DND-41 (cell line): ENCODE measurements around the gene TIMM29.

Experiments
- ATAC-seq: fragments of 200-7000 bp; cut with Tn5 transposase; 3 replicates; pipeline ENCODE4 v1.9.1; 2021; ENCODE audit warnings: low read depth; ENCODE audit not compliant: insufficient read depth
- DNase-seq: peaks from one replicate; pipeline ENCODE4 v3.0.0-alpha.2; 2020
- H2AFZ ChIP-seq: 2 replicates; pipeline ENCODE4 v1.6.0; 2012; ENCODE audit warnings: low read depth, low read length
- H3K27ac ChIP-seq: 2 replicates; pipeline ENCODE4 v1.5.1; 2012; ENCODE audit warnings: low read length, inconsistent platforms
- H3K27me3 ChIP-seq: fragments of 200-600 bp; sonication (generic); 2 replicates; pipeline ENCODE4 v1.6.0; 2012; ENCODE audit warnings: low read length, mild to moderate bottlenecking, inconsistent platforms; ENCODE audit not compliant: insufficient read depth, poor library complexity
- H3K36me3 ChIP-seq: 2 replicates; pipeline ENCODE4 v1.5.1; 2012; ENCODE audit warnings: low read length, inconsistent platforms; ENCODE audit not compliant: insufficient read depth
- H3K4me1 ChIP-seq: 2 replicates; pipeline ENCODE4 v1.5.1; 2012; ENCODE audit warnings: mild to moderate bottlenecking, low read length; ENCODE audit not compliant: insufficient read depth
- H3K4me2 ChIP-seq: 2 replicates; pipeline ENCODE4 v1.6.0; 2012; ENCODE audit warnings: mild to moderate bottlenecking, moderate library complexity, low read length, inconsistent platforms; ENCODE audit not compliant: insufficient read depth
- H3K4me3 ChIP-seq, 2 experiments: fragments of 200-600 bp in 1 of 2; shearing (Covaris generic) in 1 of 2; 2 replicates each; pipeline ENCODE4 v1.5.1; 2012 to 2016; ENCODE audit warnings: inconsistent platforms in 2 of 2, low read length in 2 of 2, mild to moderate bottlenecking in 2 of 2, low read depth in 1 of 2, moderate library complexity in 1 of 2
- H3K79me2 ChIP-seq: 2 replicates; pipeline ENCODE4 v1.6.0; 2012; ENCODE audit warnings: low read length, inconsistent platforms; ENCODE audit not compliant: insufficient read depth
- H3K9ac ChIP-seq: 2 replicates; pipeline ENCODE4 v1.6.0; 2012; ENCODE audit warnings: low read depth, mild to moderate bottlenecking, inconsistent platforms, low read length, moderate library complexity
- H3K9me3 ChIP-seq: 2 replicates; pipeline ENCODE4 v1.5.1; 2012; ENCODE audit warnings: low read length, moderate library complexity, mild to moderate bottlenecking, inconsistent platforms; ENCODE audit not compliant: insufficient read depth, severe bottlenecking
- H4K20me1 ChIP-seq: 2 replicates; pipeline ENCODE4 v1.6.0; 2012; ENCODE audit warnings: low read length; ENCODE audit not compliant: insufficient read depth
- CTCF ChIP-seq: IDR thresholded peaks from 2 replicates; pipeline ENCODE4 v1.5.1; 2012; ENCODE audit warnings: borderline replicate concordance, low read length, moderate library complexity, mild to moderate bottlenecking; ENCODE audit not compliant: poor library complexity, severe bottlenecking; ENCODE audit errors: extremely low read depth
- EZH2 ChIP-seq: IDR thresholded peaks from 3 replicates; pipeline ENCODE4 v1.6.1; 2012; ENCODE audit warnings: borderline replicate concordance, low read depth, mild to moderate bottlenecking, moderate library complexity, low read length, inconsistent platforms; ENCODE audit not compliant: severe bottlenecking

Gene TIMM29

DNA sequence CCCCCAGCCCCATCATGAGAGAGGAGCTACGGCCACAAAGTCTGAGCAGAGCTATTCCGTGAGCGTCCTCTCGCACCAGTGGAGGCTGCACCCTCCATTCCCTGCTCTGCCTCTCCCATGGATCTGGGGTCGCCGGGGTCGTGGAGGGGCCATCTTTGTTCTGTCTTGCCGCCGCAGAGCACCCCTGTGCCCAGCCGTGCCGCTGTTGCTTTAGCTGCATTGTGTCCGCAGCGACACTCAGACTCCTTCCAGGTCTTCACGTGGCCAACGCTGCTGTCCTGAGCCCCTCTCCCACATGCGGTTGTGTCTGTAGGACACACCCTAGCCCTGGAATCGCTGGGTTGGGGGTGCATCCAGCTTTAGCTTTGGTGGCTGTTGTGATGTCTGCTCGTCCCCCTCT, 16.0 kb upstream of the TIMM29 start:
- TF ChIP-seq EZH2: no peak
- TF ChIP-seq CTCF: no peak
- Histone ChIP-seq H4K20me1 (peaks cover 3% of the 10 kb centered on the region; the same call in 1 of the 2 replicates), H3K4me2 (no peak overlapping the region)

DNA sequence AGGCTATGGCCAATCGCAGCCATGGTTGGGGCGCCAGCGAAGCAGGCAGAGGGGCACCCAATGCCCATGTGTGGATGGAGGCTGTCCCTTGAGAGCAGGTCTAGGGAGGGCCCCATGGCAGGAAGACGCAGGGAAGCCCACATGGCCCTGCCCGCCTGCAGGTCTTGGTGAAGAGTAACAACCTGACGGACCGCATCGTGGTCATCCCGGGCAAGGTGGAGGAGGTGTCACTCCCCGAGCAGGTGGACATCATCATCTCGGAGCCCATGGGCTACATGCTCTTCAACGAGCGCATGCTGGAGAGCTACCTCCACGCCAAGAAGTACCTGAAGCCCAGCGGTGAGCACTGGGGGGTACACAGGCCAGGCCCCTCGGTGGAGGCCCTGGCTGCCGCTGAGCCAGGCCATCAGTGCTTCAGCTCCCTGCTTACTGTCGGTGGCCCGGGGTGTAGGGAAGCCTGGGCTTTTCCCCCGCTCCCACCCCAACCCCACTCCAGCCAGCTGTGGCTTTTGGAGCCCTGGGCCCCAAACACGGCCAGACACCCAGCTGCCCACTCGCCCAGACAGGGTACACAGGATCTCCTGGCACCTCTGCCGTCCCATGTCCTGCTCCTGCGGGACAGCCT, 14.8 kb upstream of the TIMM29 start:
- no peaks in the 10 kb centered on the region for H3K27me3 ChIP-seq
- H3K79me2 ChIP-seq: no peaks in the 10 kb centered on the region
- ATAC-seq: no peak
- H3K9me3 ChIP-seq: no peaks in the 10 kb centered on the region
- no peak overlapping the region for H3K4me2 ChIP-seq
- H3K36me3 ChIP-seq: peaks cover 78% of the 10 kb centered on the region
- H4K20me1 ChIP-seq: peaks cover 3% of the 10 kb centered on the region; the same call in 1 of the 2 replicates
- H3K4me3 ChIP-seq: no peak overlapping the region
- H3K9ac ChIP-seq: no peak overlapping the region
- no peak overlapping the region for H3K27ac ChIP-seq
- H2AFZ ChIP-seq: no peak overlapping the region
- no peak for DNase-seq
- TF ChIP-seq CTCF: no peak
- no peaks in the 10 kb centered on the region for H3K4me1 ChIP-seq

More for the DNA sequence above, 16.0 kb upstream of the TIMM29 start:
- no peak overlapping the region for H3K9ac ChIP-seq
- H3K27me3 ChIP-seq: no peaks in the 10 kb centered on the region
- DNase-seq (no peak), ATAC-seq (no peak)
- H3K9me3 ChIP-seq: no peaks in the 10 kb centered on the region
- H3K79me2 ChIP-seq: no peaks in the 10 kb centered on the region
- H3K27ac ChIP-seq: no peak overlapping the region
- no peaks in the 10 kb centered on the region for H3K4me1 ChIP-seq
- H2AFZ ChIP-seq: no peak overlapping the region
- peaks cover 83% of the 10 kb centered on the region for H3K36me3 ChIP-seq
- H3K4me3 ChIP-seq: no peak overlapping the region

DNA sequence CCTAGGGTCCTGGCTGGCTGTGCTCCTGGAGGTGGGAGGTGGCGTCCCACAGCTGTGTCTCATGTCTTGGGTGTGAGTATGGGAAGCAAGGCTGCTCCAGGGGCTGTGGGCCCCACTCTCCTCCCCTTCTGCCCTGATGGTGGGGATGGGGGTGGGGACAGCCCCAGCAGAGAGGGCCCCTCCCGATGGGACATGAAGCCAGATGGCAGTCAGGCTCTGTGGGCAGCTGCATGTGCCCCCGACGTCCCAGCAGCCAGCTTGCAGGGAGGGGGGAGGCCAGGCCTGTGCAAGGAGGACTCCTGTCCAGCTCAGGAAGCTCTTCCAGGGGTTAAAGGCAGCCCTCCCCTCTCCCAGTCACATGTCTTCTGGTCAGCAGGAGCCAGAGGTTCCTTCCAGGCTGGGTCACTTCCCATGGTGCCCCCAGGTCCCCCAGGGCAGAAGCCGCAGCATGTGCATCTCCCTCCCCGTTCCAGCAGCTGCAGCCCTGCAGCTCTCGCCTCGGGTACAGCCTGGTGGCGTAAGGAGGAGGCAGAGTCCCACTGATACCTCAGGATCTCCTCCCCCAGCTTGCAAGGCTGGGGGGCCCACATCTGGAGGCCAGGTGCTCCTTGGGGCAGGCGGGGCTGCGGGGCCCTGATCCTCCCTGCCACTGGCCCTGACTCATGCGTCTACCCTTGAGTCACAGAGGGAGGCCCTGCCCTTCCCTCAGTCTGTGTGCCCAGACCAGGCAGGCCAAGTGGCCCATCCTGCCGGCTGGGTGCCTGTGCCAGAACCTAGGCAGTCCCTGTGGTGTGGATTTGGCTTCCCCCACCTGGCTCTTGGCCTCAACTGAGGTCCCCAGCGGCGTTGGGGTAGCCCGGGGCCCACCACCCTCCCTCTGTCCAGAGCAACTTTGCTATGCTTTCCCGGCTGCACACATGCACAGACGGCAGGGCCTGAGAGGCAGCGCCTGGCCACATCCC, 13.2 kb upstream of the TIMM29 start:
- ATAC-seq (peak; percentile 17; the same call in 2 of the 3 replicates), DNase-seq (no peak)
- Histone ChIP-seq H3K4me3 (no peak overlapping the region), H3K27me3 (no peaks in the 10 kb centered on the region), H2AFZ (no peak overlapping the region), H3K27ac (no peak overlapping the region), H4K20me1 (peaks cover 3% of the 10 kb centered on the region; the same call in 1 of the 2 replicates), H3K36me3 (peaks cover 83% of the 10 kb centered on the region), H3K4me2 (no peak overlapping the region), H3K9me3 (no peaks in the 10 kb centered on the region), H3K9ac (no peak overlapping the region), H3K79me2 (no peaks in the 10 kb centered on the region), H3K4me1 (no peaks in the 10 kb centered on the region)
- no peak for TF ChIP-seq CTCF
